Measurements from ENCODE around the gene C22orf23.

GRCh38 chr22:37896939-37897338, 56.5 kb downstream of the C22orf23 start:
- TF ChIP-seq, protein P1, sequence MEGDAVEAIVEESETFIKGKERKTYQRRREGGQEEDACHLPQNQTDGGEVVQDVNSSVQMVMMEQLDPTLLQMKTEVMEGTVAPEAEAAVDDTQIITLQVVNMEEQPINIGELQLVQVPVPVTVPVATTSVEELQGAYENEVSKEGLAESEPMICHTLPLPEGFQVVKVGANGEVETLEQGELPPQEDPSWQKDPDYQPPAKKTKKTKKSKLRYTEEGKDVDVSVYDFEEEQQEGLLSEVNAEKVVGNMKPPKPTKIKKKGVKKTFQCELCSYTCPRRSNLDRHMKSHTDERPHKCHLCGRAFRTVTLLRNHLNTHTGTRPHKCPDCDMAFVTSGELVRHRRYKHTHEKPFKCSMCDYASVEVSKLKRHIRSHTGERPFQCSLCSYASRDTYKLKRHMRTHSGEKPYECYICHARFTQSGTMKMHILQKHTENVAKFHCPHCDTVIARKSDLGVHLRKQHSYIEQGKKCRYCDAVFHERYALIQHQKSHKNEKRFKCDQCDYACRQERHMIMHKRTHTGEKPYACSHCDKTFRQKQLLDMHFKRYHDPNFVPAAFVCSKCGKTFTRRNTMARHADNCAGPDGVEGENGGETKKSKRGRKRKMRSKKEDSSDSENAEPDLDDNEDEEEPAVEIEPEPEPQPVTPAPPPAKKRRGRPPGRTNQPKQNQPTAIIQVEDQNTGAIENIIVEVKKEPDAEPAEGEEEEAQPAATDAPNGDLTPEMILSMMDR (IDR thresholded peaks at IDR 0.05; ENCODE audit: low read depth, low read length) = no peak
- TF ChIP-seq EZH2phosphoT487 (IDR thresholded peaks at IDR 0.05; ENCODE audit: low read depth) = no peak
